DMS53 treated with DMSO at 0.1 percent for 48 hours (cell line): ENCODE results near the gene KLRK1.
"Not testable (repeated sequence)": the region's sequence is repeated elsewhere in the genome, so short reads cannot be mapped to it uniquely, and the experiment has no call there.

Experiments used
- DNase-seq: peaks from one replicate; lab custom pipeline; 2025; ENCODE audit not compliant: unreplicated experiment; lab: John Stamatoyannopoulos, UW

The KLRK1 gene

GRCh38 chr12:10389904-10390303, at the start of gene KLRK1:
Gene KLRK1, minus strand, starts transcription at chr12:10390041. Its CDS starts 1,231 bp downstream, at chr12:10388810.
- no peak for DNase-seq

GRCh38 chr12:10437601-10438000, 47.8 kb upstream of the KLRK1 start:
- DNase-seq: not testable (repeated sequence)

- DNase-seq: peak; percentile 88
Observed at GRCh38 chr12:10435816-10436215, 46.0 kb upstream of the KLRK1 start, which contains the start of gene KLRC2. Gene KLRC2, minus strand, starts transcription at chr12:10436010. Its CDS starts 24 bp downstream, at chr12:10435986.

- not testable (repeated sequence) for DNase-seq
Observed at GRCh38 chr12:10430623-10431022, 40.8 kb upstream of the KLRK1 start.

- DNase-seq: not testable (repeated sequence)
Observed at GRCh38 chr12:10425938-10426337, 36.1 kb upstream of the KLRK1 start.

GRCh38 chr12:10424260-10424899, 34.5 kb upstream of the KLRK1 start:
- DNase-seq: peak; percentile 70

- DNase-seq: not testable (repeated sequence)
Observed at GRCh38 chr12:10422159-10422558, 32.3 kb upstream of the KLRK1 start.

- DNase-seq: peak; percentile 76
Observed at GRCh38 chr12:10420334-10420733, 30.5 kb upstream of the KLRK1 start, which contains the start of gene KLRC3. Gene KLRC3, minus strand, starts transcription at chr12:10420595. Its CDS starts 45 bp downstream, at chr12:10420550.

- peak; percentile 99 for DNase-seq
Observed at GRCh38 chr12:10409392-10409791, 19.6 kb upstream of the KLRK1 start, which contains the start of gene KLRC4. Gene KLRC4, minus strand, starts transcription at chr12:10409757. Its CDS starts 182 bp downstream, at chr12:10409575.

GRCh38 chr12:10408842-10409241, 19.0 kb upstream of the KLRK1 start:
- DNase-seq: peak; percentile 73

- DNase-seq: no peak
Observed at GRCh38 chr12:10406725-10407124, 16.9 kb upstream of the KLRK1 start.

GRCh38 chr12:10405294-10405693, 15.5 kb upstream of the KLRK1 start:
- DNase-seq: no peak

- no peak for DNase-seq
Observed at GRCh38 chr12:10404798-10405197, 15.0 kb upstream of the KLRK1 start.

GRCh38 chr12:10400829-10401228, 11.0 kb upstream of the KLRK1 start:
- no peak for DNase-seq

- no peak for DNase-seq
Observed at GRCh38 chr12:10398168-10398567, 8.3 kb upstream of the KLRK1 start.

GRCh38 chr12:10397296-10397695, 7.5 kb upstream of the KLRK1 start:
- peak; percentile 71 for DNase-seq

- DNase-seq: not testable (repeated sequence)
Observed at GRCh38 chr12:10396176-10396575, 6.3 kb upstream of the KLRK1 start.

- DNase-seq: peak; percentile 99
Observed at GRCh38 chr12:10395390-10395998, 5.7 kb upstream of the KLRK1 start.

GRCh38 chr12:10394531-10395152, 4.8 kb upstream of the KLRK1 start:
- DNase-seq: not testable (repeated sequence)

- no peak for DNase-seq
Observed at GRCh38 chr12:10393291-10393690, 3.5 kb upstream of the KLRK1 start.

- DNase-seq: no peak
Observed at GRCh38 chr12:10392394-10392930, 2.6 kb upstream of the KLRK1 start.

GRCh38 chr12:10390991-10391390, 1.1 kb upstream of the KLRK1 start:
- not testable (repeated sequence) for DNase-seq
